Activated CD4-positive, alpha-beta T cell treated with anti-CD3 and anti-CD28 coated beads, Interleukin-10, Interleukin-2, amounts not matched to agents 100 ng/mL and 50 ng/mL, durations not matched to agents 16 hours and 8 hours (primary cell): ENCODE measurements around the gene MEF2A.
"Not testable (repeated sequence)": the region's sequence is repeated elsewhere in the genome, so short reads cannot be mapped to it uniquely, and the experiment has no call there.

Experiments used
- DNase-seq: peaks from one replicate; pipeline ENCODE4 v3.0.0-alpha.2; 2020

The MEF2A gene

DNA sequence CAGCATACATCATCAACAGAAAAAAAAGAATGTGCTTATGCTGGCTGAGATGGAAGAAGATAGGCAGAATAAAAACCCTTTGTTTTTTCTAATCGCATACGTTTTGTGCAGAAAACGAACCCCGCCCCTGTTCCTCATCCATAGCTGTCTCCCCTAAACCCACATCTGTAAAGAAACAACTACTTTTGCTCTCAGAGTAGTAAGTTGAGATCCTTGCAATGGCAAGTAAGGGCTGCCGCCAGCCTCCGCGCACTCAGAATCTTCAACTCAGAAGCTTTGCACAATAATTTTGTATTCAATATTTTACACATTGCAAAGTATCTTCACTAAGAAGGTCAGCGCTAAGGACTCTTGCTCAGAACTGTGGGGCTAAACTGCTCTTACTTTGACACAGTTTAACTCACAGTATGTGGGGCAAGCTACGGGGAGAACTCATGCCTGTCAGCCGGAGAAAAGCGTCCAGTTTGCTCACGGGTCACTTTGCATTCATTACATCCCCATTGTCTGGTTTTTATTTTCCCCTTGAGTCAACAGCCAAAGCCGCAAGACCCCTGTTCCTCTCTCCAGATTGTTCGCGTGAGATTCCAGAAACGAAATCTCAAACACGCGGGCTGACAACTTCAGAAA lies 166.5 kb downstream of the MEF2A start:
- DNase-seq = no peak

- DNase-seq = no peak
Observed at GRCh38 chr15:99732751-99733267, 167.0 kb downstream of the MEF2A start.

DNA sequence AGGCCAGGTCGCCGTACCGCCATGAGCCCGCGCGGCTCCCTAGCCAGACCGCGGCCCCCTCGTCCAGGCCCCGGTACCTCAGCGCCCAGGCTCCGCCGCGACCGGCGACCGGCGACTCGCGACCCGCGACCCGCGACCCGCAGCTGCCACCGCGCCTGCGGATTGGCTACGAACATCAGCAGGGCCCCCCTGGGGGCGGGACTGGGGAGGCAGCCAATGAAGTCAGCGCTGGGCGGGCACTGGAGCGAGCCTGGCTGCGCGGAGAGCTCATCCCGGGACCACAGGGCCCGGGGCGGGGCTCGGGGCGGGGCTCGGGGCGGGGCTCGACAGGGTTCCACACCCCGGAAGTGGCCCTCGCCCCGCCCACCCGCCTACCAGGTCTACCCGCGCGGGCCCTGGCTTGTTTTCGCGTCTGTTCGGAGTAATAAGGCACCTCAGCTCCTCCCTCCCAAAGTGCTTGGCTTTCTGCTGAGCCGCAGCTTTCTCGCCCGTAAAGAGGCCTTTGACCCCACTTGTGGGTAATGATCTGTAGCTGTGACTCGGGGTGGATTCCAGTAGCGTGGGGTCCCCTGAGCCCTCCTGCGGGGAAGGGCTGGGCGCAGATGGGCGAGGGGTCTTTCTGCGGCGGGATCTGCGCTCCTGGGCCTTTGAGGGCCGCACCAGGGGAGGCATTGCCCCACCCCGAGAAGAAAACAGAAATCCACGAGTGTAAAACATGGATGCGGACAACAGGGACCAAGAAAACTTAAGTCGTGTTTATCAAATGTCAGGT lies 167.7 kb downstream of the MEF2A start, which contains the start of gene LYSMD4:
Gene LYSMD4 (minus strand): TSS at position 170 of the 772 bp plus-strand sequence. CDS start 1,438 bp downstream, outside the sequence.
- peak; percentile 99 for DNase-seq

DNA sequence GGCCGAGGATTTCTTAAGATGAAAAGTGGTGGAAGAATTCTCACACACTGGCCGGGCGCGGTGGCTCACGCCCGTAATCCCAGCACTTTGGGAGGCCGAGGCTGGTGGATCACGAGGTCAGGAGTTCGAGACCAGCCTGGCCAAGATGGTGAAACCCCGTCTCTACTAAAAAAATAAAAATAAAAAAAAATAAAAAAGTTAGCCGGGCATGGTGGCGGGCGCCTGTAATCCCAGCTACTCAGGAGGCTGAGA lies 168.2 kb downstream of the MEF2A start:
- DNase-seq = not testable (repeated sequence)

DNA sequence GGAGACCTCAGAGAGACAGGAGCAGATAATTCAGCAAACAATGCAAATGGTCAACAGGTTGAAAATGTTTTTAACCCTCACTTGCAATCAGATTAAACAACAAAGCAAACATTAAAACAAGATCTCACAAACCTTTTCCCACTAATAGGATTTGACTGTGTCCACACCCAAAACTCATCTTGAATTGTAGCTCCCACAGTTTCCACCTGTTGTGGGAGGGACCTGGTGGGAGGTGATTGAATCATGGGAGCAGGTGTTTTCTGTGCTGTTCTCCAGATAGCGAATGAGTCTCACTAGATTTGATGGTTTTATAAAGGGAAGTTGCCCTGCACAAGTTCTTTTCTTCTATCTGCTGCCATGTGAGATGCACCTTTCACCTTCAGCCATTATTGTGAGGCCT lies 168.8 kb downstream of the MEF2A start:
- no peak for DNase-seq

DNA sequence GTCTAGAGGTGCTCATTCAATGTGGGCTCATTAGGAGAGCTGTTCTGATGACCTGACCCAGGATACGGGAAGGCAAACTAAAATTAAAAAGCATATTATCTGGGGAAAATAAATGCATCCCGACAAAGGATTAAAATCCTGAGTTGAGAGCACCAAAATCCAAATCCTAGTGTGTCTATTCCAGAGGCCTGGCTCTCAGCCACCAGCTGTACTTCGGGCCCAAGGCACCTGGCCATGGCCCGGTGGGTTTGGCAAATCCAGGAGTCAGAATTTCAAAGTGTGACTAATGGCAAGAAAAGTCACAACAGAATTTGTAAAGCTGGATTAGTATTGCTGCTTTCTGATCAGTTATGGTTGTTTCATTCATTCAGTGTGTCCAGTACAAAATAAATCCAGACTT lies 170.1 kb downstream of the MEF2A start:
- DNase-seq = no peak

DNA sequence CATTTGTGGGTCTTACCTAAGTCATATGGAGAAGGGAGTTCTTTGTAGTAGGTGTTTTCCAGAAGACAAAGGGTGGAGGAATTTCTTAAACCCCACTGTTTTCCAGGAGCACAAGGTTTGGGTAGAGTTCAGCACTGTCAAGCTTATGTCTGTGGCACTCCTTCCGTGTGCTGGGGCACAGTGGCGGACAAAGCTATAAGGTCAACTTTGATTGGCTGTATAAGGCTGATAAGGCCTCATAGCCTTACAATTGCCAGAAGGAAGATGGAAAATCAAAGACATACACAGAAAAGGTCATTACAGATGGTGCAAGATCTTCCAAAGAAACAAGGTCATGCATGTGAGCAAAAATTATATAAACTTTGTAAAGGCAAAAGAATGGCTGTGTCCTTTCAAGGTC lies 170.9 kb downstream of the MEF2A start:
- DNase-seq = no peak

DNA sequence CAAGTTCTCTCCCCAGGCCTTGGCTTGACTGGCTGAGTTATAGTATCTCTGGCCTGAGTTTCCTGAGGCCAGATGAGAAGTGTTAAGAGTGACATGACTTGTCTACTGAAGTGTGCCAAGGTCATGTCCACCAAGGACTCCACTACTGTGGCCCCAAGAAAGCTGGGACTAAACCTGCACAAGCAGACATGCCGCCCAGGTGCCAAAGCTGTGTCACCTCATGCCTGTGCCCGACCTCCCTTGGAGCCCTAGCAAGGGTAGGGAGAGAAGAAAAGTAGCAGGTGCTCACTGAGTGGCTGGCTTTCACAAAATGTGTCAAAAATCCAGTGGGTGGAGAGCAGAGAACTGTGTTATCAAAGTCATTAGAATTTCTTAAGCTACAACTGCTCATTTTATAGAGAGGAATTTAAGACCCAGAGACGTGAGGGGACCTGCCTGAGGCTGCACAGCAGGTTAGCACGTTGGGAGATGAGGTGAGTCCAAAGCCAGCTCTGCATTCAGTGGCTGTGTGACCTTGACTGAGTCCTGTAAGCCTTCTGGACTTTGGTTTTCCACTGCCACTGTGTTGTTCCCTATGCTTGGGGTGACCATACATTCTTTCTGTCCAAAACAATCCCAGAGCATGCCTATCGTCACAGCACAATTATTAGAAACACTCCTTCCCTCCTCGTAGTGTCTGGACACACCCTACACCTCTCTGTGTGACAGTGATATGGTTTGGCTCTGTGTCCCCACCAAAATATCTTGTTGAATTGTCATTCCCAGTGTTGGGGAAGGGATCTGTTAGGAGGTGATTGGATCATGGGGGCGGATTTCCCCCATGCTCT lies 172.4 kb downstream of the MEF2A start:
- no peak for DNase-seq

- DNase-seq = no peak
Observed at GRCh38 chr15:99741835-99742234, 176.1 kb downstream of the MEF2A start.

DNA sequence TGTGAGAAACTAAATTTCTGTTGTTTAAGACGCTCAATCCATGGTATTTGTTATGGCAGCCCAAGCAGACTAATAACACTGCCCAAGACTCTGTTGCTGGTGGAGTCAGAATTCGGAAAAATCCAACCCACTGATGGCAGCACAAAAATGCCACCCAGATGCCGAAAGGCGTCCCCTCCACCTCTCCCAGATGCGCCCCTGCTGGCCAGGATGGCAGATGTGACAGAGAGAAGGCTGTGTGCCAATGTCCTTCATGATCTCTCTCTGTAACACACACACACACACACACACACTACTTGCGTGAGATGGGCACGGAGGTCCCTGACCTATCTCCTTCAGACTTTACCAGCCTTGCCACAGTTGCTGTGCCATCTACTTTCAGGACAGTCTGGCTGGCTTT lies 178.4 kb downstream of the MEF2A start:
- no peak for DNase-seq

GRCh38 chr15:99745370-99746086 lies 179.7 kb downstream of the MEF2A start:
- no peak for DNase-seq

DNA sequence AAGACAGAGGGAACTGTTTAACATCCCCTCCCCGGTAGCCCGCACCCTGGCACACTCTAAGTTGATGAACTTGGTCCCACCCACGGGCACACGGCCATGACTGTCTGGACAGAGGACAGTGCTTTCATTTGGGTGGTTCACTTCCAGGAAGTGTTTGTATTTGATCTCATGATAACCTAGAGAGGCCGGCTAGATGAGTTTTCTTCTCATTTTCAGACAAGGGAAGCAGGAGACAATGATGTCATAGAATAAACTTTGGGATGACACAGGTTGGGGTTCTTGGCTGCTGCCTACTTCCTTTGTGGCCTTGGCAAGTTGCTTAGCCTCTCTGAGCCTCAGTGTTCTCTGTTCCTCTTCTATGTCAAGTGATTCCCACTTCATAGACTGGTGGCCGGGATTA lies 183.6 kb downstream of the MEF2A start:
- no peak for DNase-seq

DNA sequence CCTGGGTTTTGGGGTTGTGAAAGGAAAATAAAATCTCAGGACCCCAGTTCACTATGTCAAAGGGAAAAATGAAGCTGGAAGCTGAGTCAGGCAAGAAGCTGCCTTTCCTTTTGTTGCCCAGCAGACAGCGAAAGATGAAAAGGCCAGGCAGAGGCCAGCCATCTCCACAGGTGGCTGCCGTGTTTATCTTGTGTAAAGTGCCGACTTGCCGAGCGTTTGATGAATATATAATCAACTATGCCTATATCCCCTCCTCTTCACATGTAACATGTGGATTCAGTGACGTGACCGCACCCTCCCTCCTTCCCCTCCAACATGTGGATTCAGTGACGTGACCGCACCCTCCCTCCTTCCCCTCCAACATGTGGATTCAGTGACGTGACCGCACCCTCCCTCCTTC lies 184.5 kb downstream of the MEF2A start:
- not testable (repeated sequence) for DNase-seq

GRCh38 chr15:99752556-99752955 lies 186.8 kb downstream of the MEF2A start:
- no peak for DNase-seq

DNA sequence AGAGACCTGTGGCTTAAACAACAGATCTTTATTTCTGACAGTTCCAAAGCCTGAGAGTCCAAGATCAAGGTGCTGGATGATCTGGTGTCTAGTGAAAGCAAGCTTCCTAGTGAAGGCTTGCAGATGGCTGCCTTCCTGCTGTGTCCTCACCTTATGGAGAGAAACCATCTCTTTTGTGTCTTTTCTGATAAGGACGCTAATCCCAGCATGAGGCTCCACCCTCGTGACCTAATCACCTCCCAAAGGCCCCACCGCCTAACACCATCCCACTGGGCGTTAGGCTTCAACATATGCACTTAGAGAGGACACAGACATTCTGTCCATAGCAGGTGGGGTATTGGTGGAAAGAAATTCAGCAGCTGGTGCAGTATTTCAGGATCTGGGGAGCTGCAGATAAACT lies 187.3 kb downstream of the MEF2A start:
- no peak for DNase-seq

DNA sequence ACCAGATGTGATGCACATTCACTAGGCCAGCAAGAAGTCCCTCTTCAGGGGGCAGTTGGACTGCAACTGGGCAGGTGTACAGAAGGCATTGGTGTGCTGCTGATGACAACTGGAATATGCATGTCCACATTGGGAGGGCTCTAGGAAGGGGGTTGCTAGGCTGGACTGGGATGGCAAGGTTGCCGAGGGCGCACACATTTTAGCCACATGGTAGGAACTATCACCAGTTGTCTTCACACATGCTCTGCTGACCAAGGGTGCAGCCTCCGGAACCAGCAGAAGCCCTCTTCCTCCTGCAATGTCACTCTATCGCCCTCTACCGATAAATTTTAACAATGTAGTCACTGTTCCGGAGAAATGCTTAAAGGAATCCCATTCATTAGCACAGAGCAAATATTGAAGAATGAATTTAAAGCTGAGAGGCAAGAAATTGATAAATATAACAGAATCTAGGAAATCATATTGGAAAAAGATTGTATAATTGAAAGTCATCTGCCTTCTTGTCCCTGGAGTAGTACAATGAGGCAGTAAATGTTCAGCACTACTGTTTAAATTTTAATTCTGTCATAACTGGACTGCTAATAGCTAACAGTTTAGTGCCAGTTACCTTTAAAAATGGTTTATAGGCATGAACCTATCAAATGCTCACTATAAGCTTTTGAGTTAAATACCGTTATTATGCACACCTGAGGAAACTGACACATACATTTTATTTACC lies 190.1 kb downstream of the MEF2A start:
- peak; percentile 79 for DNase-seq

- no peak for DNase-seq
Observed at GRCh38 chr15:99762288-99762687, 196.5 kb downstream of the MEF2A start.

DNA sequence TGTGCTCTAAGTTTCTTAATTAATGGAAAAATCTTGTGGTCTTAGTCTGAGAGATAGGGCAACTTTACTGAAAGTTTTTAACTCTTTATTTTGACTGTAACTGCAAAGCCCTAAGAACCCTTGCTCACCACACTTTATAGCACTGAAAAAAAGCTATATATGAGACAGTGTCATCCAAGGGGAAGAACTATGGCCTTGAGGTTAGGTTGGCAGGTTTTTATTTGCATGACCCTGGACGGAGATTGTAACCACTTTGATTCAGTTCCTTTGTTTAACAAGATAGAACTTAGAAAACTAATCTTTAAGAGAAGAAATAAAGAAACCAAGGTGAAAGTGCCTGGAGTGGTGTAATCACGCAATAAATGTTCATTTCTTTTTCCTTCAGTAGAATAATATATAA lies 198.0 kb downstream of the MEF2A start:
- no peak for DNase-seq

GRCh38 chr15:99764522-99764921 lies 198.7 kb downstream of the MEF2A start:
- DNase-seq = no peak
